Ishikawa (cell line): Measurements from ENCODE around the gene RNF2.

Source experiments
- CEBPB ChIP-seq: IDR thresholded peaks from 2 replicates; pipeline ENCODE4 v1.6.1; 2012
- CREB1 ChIP-seq: IDR thresholded peaks from 2 replicates; pipeline ENCODE4 v1.6.1; 2012; ENCODE audit warnings: low read depth
- EP300 ChIP-seq: IDR thresholded peaks from 2 replicates; pipeline ENCODE4 v1.6.1; 2012; ENCODE audit warnings: borderline replicate concordance
- TAF1 ChIP-seq: IDR thresholded peaks from 2 replicates; pipeline ENCODE4 v1.6.1; 2012; ENCODE audit warnings: low read depth, mild to moderate bottlenecking

- TF ChIP-seq EP300 (no peak), TAF1 (no peak), CREB1 (no peak), CEBPB (no peak)
These were observed 23.0 kb downstream of the RNF2 start for GRCh38 chr1:185068341-185068740.
